ENCODE measurements around the gene CHST9. TPM values are rescaled to one million over a fixed set of nuclear protein-coding genes. Genes with fewer than 3 reads are reported as not detected.
A peak's percentile ranks its signal among the peaks of the same experiment; 100 is the strongest.

The CHST9 gene
- total and polyA plus RNA-seq, 2 donors (not counting 3 experiments of a cell fraction or from before 2014, with no cell fraction given): not detected

- peak; percentile 38 for FAIRE-seq
- intact Hi-C loops (cut with micrococcal nuclease): loop anchor here (5.0 to 10.0 kb wide), 2 partner anchors 379 to 697 kb away; no protein-coding TSS in a partner anchor
Observed at GRCh38 chr18:27004056-27004829, 180.9 kb downstream of the CHST9 start.

GRCh38 chr18:26999797-27000196 lies 185.3 kb downstream of the CHST9 start:
- TF ChIP-seq GATA2 (IDR thresholded peaks at IDR 0.05; ENCODE audit: insufficient read depth, insufficient read length, low read depth, low read length) (no peak), FOS (IDR thresholded peaks at IDR 0.05; ENCODE audit: borderline replicate concordance, insufficient read depth, low read length) (no peak), JUN (IDR thresholded peaks at IDR 0.05; ENCODE audit: borderline replicate concordance, insufficient read depth, insufficient read length, low read depth) (no peak), EZH2 (IDR thresholded peaks at IDR 0.05; ENCODE audit: borderline replicate concordance, low read depth, low read length, severe bottlenecking) (no peak), MYC (IDR thresholded peaks at IDR 0.05; ENCODE audit: low read depth, low read length) (no peak), POLR2AphosphoS5 (IDR thresholded peaks at IDR 0.05; ENCODE audit: insufficient read depth, low read depth, low read length) (no peak), POLR2A (IDR thresholded peaks at IDR 0.05; ENCODE audit: low read depth, low read length) (no peak)
- TF ChIP-seq, protein P1, sequence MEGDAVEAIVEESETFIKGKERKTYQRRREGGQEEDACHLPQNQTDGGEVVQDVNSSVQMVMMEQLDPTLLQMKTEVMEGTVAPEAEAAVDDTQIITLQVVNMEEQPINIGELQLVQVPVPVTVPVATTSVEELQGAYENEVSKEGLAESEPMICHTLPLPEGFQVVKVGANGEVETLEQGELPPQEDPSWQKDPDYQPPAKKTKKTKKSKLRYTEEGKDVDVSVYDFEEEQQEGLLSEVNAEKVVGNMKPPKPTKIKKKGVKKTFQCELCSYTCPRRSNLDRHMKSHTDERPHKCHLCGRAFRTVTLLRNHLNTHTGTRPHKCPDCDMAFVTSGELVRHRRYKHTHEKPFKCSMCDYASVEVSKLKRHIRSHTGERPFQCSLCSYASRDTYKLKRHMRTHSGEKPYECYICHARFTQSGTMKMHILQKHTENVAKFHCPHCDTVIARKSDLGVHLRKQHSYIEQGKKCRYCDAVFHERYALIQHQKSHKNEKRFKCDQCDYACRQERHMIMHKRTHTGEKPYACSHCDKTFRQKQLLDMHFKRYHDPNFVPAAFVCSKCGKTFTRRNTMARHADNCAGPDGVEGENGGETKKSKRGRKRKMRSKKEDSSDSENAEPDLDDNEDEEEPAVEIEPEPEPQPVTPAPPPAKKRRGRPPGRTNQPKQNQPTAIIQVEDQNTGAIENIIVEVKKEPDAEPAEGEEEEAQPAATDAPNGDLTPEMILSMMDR (IDR thresholded peaks at IDR 0.05; ENCODE audit: extremely low read depth in 1 of 2, insufficient read depth in 1 of 2, low read depth in 1 of 2, low read length in 2 of 2): no peak
- TF ChIP-seq, protein P2, sequence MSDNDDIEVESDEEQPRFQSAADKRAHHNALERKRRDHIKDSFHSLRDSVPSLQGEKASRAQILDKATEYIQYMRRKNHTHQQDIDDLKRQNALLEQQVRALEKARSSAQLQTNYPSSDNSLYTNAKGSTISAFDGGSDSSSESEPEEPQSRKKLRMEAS (IDR thresholded peaks at IDR 0.05; ENCODE audit: insufficient read depth, insufficient read length): no peak

More at GRCh38 chr18:27004056-27004829, 180.9 kb downstream of the CHST9 start:
- Histone ChIP-seq H4K20me1 (replicated peaks; ENCODE audit: control insufficient read depth, extremely low read depth, insufficient read depth, low read length) (no peaks in the 10 kb centered on the region), H3K4me2 (ENCODE audit: insufficient read depth, low read length) (no peak overlapping the region), H3K9me3 (replicated peaks; ENCODE audit: control insufficient read depth, insufficient read depth, low read length) (no peaks in the 10 kb centered on the region), H3K36me3 (ENCODE audit: control insufficient read depth in 2 of 2, extremely low read depth in 1 of 2, insufficient read depth in 2 of 2, low read length in 2 of 2) (no peaks in the 10 kb centered on the region), H3K79me2 (ENCODE audit: control insufficient read depth, insufficient read depth, low read length) (no peaks in the 10 kb centered on the region), H3K9me1 (replicated peaks; ENCODE audit: control insufficient read depth, extremely low read depth, insufficient read depth, low read length) (no peaks in the 10 kb centered on the region), H3K4me1 (ENCODE audit: control insufficient read depth, extremely low read depth, insufficient read depth, low read length) (no peaks in the 10 kb centered on the region), H3K9ac (replicated peaks; ENCODE audit: extremely low read depth, insufficient read depth, low read length) (no peak overlapping the region), H3K27me3 (ENCODE audit: control insufficient read depth in 2 of 2, insufficient read depth in 2 of 2, low read length in 2 of 2) (no peaks in the 10 kb centered on the region), H2AFZ (ENCODE audit: low read depth, low read length) (no peak overlapping the region), H3K27ac (ENCODE audit: insufficient read depth, low read depth, low read length) (no peak overlapping the region), H3K4me3 (replicated peaks in 1 of 3; ENCODE audit: insufficient read depth in 1 of 3, low read depth in 1 of 3, low read length in 3 of 3) (no peak overlapping the region)
- ChIA-PET CTCF (no interaction called here), POLR2A (no interaction called here)
- dilution Hi-C loops (cut with MboI; ENCODE audit: extremely low pct_ligation_motif_present, low sequenced_read_pairs): no loop called here
- no TSS peak for BruUV-seq (replicated peaks)
- DNase-seq (ENCODE audit: low read depth, low spot score): peak; percentile 5
- TF ChIP-seq JUN (IDR thresholded peaks at IDR 0.05; ENCODE audit: borderline replicate concordance, insufficient read depth, insufficient read length, low read depth): no peak
- TF ChIP-seq GATA2 (IDR thresholded peaks at IDR 0.05; ENCODE audit: insufficient read depth, insufficient read length, low read depth, low read length): no peak
- no peak for TF ChIP-seq POLR2A (IDR thresholded peaks at IDR 0.05; ENCODE audit: low read depth, low read length)
- TF ChIP-seq, protein P2 (IDR thresholded peaks at IDR 0.05; ENCODE audit: insufficient read depth, insufficient read length): no peak

More at GRCh38 chr18:26999797-27000196, 185.3 kb downstream of the CHST9 start:
- no peak for DNase-seq (ENCODE audit: low read depth, low spot score)
- H3K36me3 ChIP-seq (ENCODE audit: control insufficient read depth in 2 of 2, extremely low read depth in 1 of 2, insufficient read depth in 2 of 2, low read length in 2 of 2): no peaks in the 10 kb centered on the region
- no peak overlapping the region for H3K4me3 ChIP-seq (replicated peaks in 1 of 3; ENCODE audit: insufficient read depth in 1 of 3, low read depth in 1 of 3, low read length in 3 of 3)
- ChIA-PET CTCF (no interaction called here), POLR2A (no interaction called here)
- H3K9me3 ChIP-seq (replicated peaks; ENCODE audit: control insufficient read depth, insufficient read depth, low read length): no peaks in the 10 kb centered on the region
- H2AFZ ChIP-seq (ENCODE audit: low read depth, low read length): no peak overlapping the region
- H3K27me3 ChIP-seq (ENCODE audit: control insufficient read depth in 2 of 2, insufficient read depth in 2 of 2, low read length in 2 of 2): no peaks in the 10 kb centered on the region
- H3K9ac ChIP-seq (replicated peaks; ENCODE audit: extremely low read depth, insufficient read depth, low read length): no peak overlapping the region
- H3K4me1 ChIP-seq (ENCODE audit: control insufficient read depth, extremely low read depth, insufficient read depth, low read length): no peaks in the 10 kb centered on the region
- dilution Hi-C loops (cut with MboI; ENCODE audit: extremely low pct_ligation_motif_present, low sequenced_read_pairs): no loop called here
- H4K20me1 ChIP-seq (replicated peaks; ENCODE audit: control insufficient read depth, extremely low read depth, insufficient read depth, low read length): no peaks in the 10 kb centered on the region
- no peaks in the 10 kb centered on the region for H3K9me1 ChIP-seq (replicated peaks; ENCODE audit: control insufficient read depth, extremely low read depth, insufficient read depth, low read length)
- no peak for FAIRE-seq
- intact Hi-C loops (cut with micrococcal nuclease): loop anchor here (5.0 to 10.0 kb wide), 2 partner anchors 375 to 692 kb away; no protein-coding TSS in a partner anchor
- no peaks in the 10 kb centered on the region for H3K79me2 ChIP-seq (ENCODE audit: control insufficient read depth, insufficient read depth, low read length)
- H3K27ac ChIP-seq (ENCODE audit: insufficient read depth, low read depth, low read length): no peak overlapping the region
- H3K4me2 ChIP-seq (ENCODE audit: insufficient read depth, low read length): no peak overlapping the region
- BruUV-seq (replicated peaks): no TSS peak

Measured in endothelial cell of umbilical vein (primary cell).